HCT116 (cell line): ENCODE measurements around the gene FBXW8. TPM values are rescaled to one million over a fixed set of nuclear protein-coding genes. Genes with fewer than 3 reads are reported as not detected.

Experiments used
- ATAC-seq: fragments of 200-7000 bp; cut with Tn5 transposase; 2 replicates; pipeline ENCODE4 v1.9.1; 2020; ENCODE audit warnings: mild to moderate bottlenecking, moderate library complexity
- BruUV-seq: library from RNA; stranded (reverse); fragments of 400-500 nt; replicated peaks from 2 replicates; lab custom pipeline; 2021; lab: Mats Ljungman, UMichigan
- CTCF ChIA-PET: fragments of 300-600 bp; sonication (Branson Sonifier 250); formaldehyde crosslinking; loops from one replicate; lab custom pipeline; 2021; ENCODE audit warnings: antibody characterized with exemption; lab: Charles Lee
- POLR2A ChIA-PET: fragments of 300-600, 350-600 bp; sonication (Branson Sonifier 250); formaldehyde crosslinking; loops from one replicate; lab custom pipeline; 2021; ENCODE audit warnings: antibody characterized with exemption; lab: Charles Lee
- RAD21 ChIA-PET, 2 experiments: fragments of 300-600 bp; sonication (Branson Sonifier 250); formaldehyde crosslinking; loops; one replicate each; lab custom pipeline; 2023; ENCODE audit warnings: low total read pairs in 2 of 2; ENCODE audit not compliant: uncharacterized antibody in 2 of 2, unreplicated experiment in 2 of 2, low non-redundant PET in 1 of 2; lab: Charles Lee
- DNase-seq: peaks from one replicate; pipeline ENCODE4 v3.0.0-alpha.2; 2010; ENCODE audit warnings: low read depth, low spot score
- H2AFZ ChIP-seq: fragments of 200-600 bp; shearing (Covaris generic), sonication (generic); 2 replicates; pipeline ENCODE4 v1.6.1; 2017; ENCODE audit warnings: low read depth, mixed run types, mixed read lengths, antibody characterized with exemption, low read length; ENCODE audit not compliant: poor library complexity, severe bottlenecking
- H3K27ac ChIP-seq: 2 replicates; pipeline ENCODE4 v1.5.1; 2012; ENCODE audit warnings: low read depth, low read length
- H3K27me3 ChIP-seq: fragments of 200-600 bp; sonication (generic); 2 replicates; pipeline ENCODE4 v1.6.1; 2016; ENCODE audit warnings: mixed run types, low read length, mixed read lengths; ENCODE audit not compliant: insufficient read depth
- H3K36me3 ChIP-seq, 2 experiments: fragments of 200-500 bp in 1 of 2; fragments of 200-600 bp in 1 of 2; sonication (Bioruptor generic) in 1 of 2; sonication (generic) in 1 of 2; 2 replicates each; pipeline versions ENCODE4 v1.5.1 to v1.6.1; 2014 to 2016; ENCODE audit warnings: low read length in 2 of 2, inconsistent platforms in 1 of 2, mixed read lengths in 1 of 2, mixed run types in 1 of 2; ENCODE audit not compliant: insufficient read depth in 2 of 2, control insufficient read depth in 1 of 2
- H3K4me1 ChIP-seq, 2 experiments: fragments of 200-600 bp in 1 of 2; sonication (generic) in 1 of 2; 2 replicates each; pipeline versions ENCODE4 v1.5.1 to v1.6.1; 2012 to 2017; ENCODE audit warnings: low read length in 2 of 2, inconsistent platforms in 1 of 2, mild to moderate bottlenecking in 1 of 2, mixed read lengths in 1 of 2, mixed run types in 1 of 2, moderate library complexity in 1 of 2; ENCODE audit not compliant: insufficient read depth in 2 of 2, control insufficient read depth in 1 of 2
- H3K4me2 ChIP-seq: fragments of 200-600 bp; sonication (generic); 2 replicates; pipeline ENCODE4 v1.6.1; 2017; ENCODE audit warnings: mixed run types, low read length, mixed read lengths
- H3K4me3 ChIP-seq, 2 experiments: fragments of 200-600 bp in 1 of 2; sonication (generic) in 1 of 2; replicated peaks in 1 of 2; 2 replicates each; pipeline ENCODE4 v1.5.1; 2011 to 2016; ENCODE audit warnings: low read length in 2 of 2, control low read depth in 1 of 2, low read depth in 1 of 2, mild to moderate bottlenecking in 1 of 2, mixed read lengths in 1 of 2, mixed run types in 1 of 2
- H3K79me2 ChIP-seq: fragments of 200-600 bp; sonication (generic); 2 replicates; pipeline ENCODE4 v1.6.1; 2017; ENCODE audit warnings: mild to moderate bottlenecking, mixed run types, low read length, moderate library complexity, mixed read lengths; ENCODE audit not compliant: insufficient read depth
- H3K9ac ChIP-seq: fragments of 200-600 bp; sonication (generic); 2 replicates; pipeline ENCODE4 v1.6.1; 2016; ENCODE audit warnings: low read length, mixed read lengths
- H3K9me2 ChIP-seq: fragments of 200-600 bp; sonication (generic), shearing (Covaris generic); 2 replicates; pipeline ENCODE4 v1.6.1; 2017; ENCODE audit warnings: mixed run types, mild to moderate bottlenecking, moderate library complexity; ENCODE audit not compliant: insufficient read depth
- H3K9me3 ChIP-seq, 2 experiments: fragments of 200-500 bp in 1 of 2; fragments of 200-600 bp in 1 of 2; sonication (Bioruptor generic) in 1 of 2; sonication (generic) in 1 of 2; 2 replicates each; pipeline ENCODE4 v1.6.1; 2014 to 2017; ENCODE audit warnings: low read length in 2 of 2, mixed read lengths in 2 of 2, inconsistent platforms in 1 of 2, low read depth in 1 of 2, mild to moderate bottlenecking in 1 of 2, mixed run types in 1 of 2, moderate library complexity in 1 of 2; ENCODE audit not compliant: control insufficient read depth in 1 of 2, insufficient read depth in 1 of 2
- H4K20me1 ChIP-seq: fragments of 200-600 bp; sonication (generic), shearing (Covaris generic); 2 replicates; pipeline ENCODE4 v1.6.1; 2017; ENCODE audit warnings: mixed run types, mild to moderate bottlenecking, moderate library complexity; ENCODE audit not compliant: insufficient read depth
- CBX3 ChIP-seq: IDR thresholded peaks from 2 replicates; pipeline ENCODE4 v1.6.1; 2012; ENCODE audit warnings: low read depth
- CEBPB ChIP-seq: IDR thresholded peaks from 2 replicates; pipeline ENCODE4 v1.6.1; 2012; ENCODE audit warnings: low read depth
- EGR1 ChIP-seq: IDR thresholded peaks from 2 replicates; pipeline ENCODE4 v1.6.1; 2012; ENCODE audit warnings: low read depth
- ELF1 ChIP-seq: IDR thresholded peaks from 2 replicates; pipeline ENCODE4 v1.6.1; 2012; ENCODE audit warnings: low read depth, borderline replicate concordance
- EZH2phosphoT487 ChIP-seq: fragments of 200-600 bp; IDR thresholded peaks from 2 replicates; pipeline ENCODE4 v1.6.1; 2018; ENCODE audit warnings: antibody characterized with exemption, borderline replicate concordance
- JUND ChIP-seq: IDR thresholded peaks from 2 replicates; pipeline ENCODE4 v1.6.1; 2012
- POLR2A ChIP-seq: IDR thresholded peaks from 2 replicates; pipeline ENCODE4 v1.7.0; 2011; ENCODE audit warnings: borderline replicate concordance; ENCODE audit not compliant: insufficient read depth, insufficient read length; ENCODE audit errors: extremely low read depth
- RAD21 ChIP-seq: IDR thresholded peaks from 2 replicates; pipeline ENCODE4 v1.6.1; 2012; ENCODE audit warnings: low read depth, mild to moderate bottlenecking
- SP1 ChIP-seq: IDR thresholded peaks from 2 replicates; pipeline ENCODE4 v1.6.1; 2012; ENCODE audit warnings: low read depth
- YY1 ChIP-seq: IDR thresholded peaks from 2 replicates; pipeline ENCODE4 v1.6.1; 2011; ENCODE audit warnings: low read length, low read depth, moderate library complexity, mild to moderate bottlenecking; ENCODE audit not compliant: insufficient replicate concordance; ENCODE audit errors: extremely low read depth
- ZNF274 ChIP-seq: fragments of 200-500 bp; sonication (Bioruptor generic); IDR thresholded peaks from 2 replicates; pipeline ENCODE4 v1.6.1; 2014; ENCODE audit warnings: mild to moderate bottlenecking, low read depth, low read length, inconsistent platforms
- intact Hi-C: fragments of 100-400 bp; cut with micrococcal nuclease; formaldehyde crosslinking; loops from 2 replicates; pipeline ENCODE4 v1.10.0; 2022
- total RNA-seq: library from RNA; stranded (reverse); gene quantifications from one replicate; pipeline ENCODE4 v1.2.1, GENCODE V29; 2021; ENCODE audit not compliant: unreplicated experiment
- TF ChIP-seq, protein P1 (sequence below): IDR thresholded peaks from 2 replicates; pipeline ENCODE4 v1.6.1; 2012; ENCODE audit warnings: low read depth
- TF ChIP-seq, protein P2 (sequence below): IDR thresholded peaks from 2 replicates; pipeline ENCODE4 v1.6.1; 2011; ENCODE audit warnings: mild to moderate bottlenecking, low read length, moderate library complexity; ENCODE audit not compliant: insufficient replicate concordance; ENCODE audit errors: extremely low read depth

The FBXW8 gene
- total RNA-seq, 1 experiment from 2014 or later, result 14.6 TPM

DNA sequence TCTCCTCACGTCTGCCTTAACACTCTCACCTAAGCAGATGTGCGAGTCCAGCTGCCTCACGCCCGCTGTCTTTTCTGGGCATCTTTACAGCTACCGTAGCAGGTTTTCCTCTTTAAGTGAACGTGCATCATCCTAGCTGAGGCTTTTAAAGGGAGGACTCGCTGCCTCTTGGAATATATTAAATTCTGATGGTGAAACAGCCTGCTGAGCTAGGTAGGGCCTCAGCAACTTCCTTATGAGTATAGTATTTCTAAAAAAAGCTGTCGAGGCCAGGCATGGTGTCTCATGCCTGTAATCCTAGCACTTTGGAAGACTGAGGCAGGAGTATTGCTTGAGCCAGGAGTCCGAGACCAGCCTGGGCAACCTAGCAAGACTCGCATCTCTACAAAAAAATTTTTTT, 156.3 kb downstream of the FBXW8 start:
- no peaks in the 10 kb centered on the region for H3K27me3 ChIP-seq
- BruUV-seq, result no TSS peak
- intact Hi-C loops, result no loop called here
- no peak for ATAC-seq
- H3K9me2 ChIP-seq, result no peaks in the 10 kb centered on the region
- CTCF ChIA-PET, result no interaction called here
- H3K4me2 ChIP-seq, result no peak overlapping the region
- no peak overlapping the region for H3K9ac ChIP-seq
- RAD21 ChIA-PET, result no interaction called here
- no peaks in the 10 kb centered on the region for H3K4me1 ChIP-seq
- TF ChIP-seq EZH2phosphoT487 (no peak), SP1 (no peak), YY1 (no peak), RAD21 (no peak), CBX3 (no peak), JUND (no peak), ELF1 (no peak), ZNF274 (no peak), POLR2A (no peak), EGR1 (no peak), CEBPB (no peak)
- TF ChIP-seq, protein P1, sequence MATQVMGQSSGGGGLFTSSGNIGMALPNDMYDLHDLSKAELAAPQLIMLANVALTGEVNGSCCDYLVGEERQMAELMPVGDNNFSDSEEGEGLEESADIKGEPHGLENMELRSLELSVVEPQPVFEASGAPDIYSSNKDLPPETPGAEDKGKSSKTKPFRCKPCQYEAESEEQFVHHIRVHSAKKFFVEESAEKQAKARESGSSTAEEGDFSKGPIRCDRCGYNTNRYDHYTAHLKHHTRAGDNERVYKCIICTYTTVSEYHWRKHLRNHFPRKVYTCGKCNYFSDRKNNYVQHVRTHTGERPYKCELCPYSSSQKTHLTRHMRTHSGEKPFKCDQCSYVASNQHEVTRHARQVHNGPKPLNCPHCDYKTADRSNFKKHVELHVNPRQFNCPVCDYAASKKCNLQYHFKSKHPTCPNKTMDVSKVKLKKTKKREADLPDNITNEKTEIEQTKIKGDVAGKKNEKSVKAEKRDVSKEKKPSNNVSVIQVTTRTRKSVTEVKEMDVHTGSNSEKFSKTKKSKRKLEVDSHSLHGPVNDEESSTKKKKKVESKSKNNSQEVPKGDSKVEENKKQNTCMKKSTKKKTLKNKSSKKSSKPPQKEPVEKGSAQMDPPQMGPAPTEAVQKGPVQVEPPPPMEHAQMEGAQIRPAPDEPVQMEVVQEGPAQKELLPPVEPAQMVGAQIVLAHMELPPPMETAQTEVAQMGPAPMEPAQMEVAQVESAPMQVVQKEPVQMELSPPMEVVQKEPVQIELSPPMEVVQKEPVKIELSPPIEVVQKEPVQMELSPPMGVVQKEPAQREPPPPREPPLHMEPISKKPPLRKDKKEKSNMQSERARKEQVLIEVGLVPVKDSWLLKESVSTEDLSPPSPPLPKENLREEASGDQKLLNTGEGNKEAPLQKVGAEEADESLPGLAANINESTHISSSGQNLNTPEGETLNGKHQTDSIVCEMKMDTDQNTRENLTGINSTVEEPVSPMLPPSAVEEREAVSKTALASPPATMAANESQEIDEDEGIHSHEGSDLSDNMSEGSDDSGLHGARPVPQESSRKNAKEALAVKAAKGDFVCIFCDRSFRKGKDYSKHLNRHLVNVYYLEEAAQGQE, result no peak
- TF ChIP-seq, protein P2, sequence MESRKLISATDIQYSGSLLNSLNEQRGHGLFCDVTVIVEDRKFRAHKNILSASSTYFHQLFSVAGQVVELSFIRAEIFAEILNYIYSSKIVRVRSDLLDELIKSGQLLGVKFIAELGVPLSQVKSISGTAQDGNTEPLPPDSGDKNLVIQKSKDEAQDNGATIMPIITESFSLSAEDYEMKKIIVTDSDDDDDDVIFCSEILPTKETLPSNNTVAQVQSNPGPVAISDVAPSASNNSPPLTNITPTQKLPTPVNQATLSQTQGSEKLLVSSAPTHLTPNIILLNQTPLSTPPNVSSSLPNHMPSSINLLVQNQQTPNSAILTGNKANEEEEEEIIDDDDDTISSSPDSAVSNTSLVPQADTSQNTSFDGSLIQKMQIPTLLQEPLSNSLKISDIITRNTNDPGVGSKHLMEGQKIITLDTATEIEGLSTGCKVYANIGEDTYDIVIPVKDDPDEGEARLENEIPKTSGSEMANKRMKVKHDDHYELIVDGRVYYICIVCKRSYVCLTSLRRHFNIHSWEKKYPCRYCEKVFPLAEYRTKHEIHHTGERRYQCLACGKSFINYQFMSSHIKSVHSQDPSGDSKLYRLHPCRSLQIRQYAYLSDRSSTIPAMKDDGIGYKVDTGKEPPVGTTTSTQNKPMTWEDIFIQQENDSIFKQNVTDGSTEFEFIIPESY, result no peak
- POLR2A ChIA-PET, result no interaction called here
- no peak for DNase-seq
- H2AFZ ChIP-seq, result no peak overlapping the region
- H3K4me3 ChIP-seq, result no peak overlapping the region
- H4K20me1 ChIP-seq, result no peaks in the 10 kb centered on the region
- H3K27ac ChIP-seq, result no peak overlapping the region
- H3K79me2 ChIP-seq, result no peaks in the 10 kb centered on the region
- no peaks in the 10 kb centered on the region for H3K36me3 ChIP-seq
- no peaks in the 10 kb centered on the region for H3K9me3 ChIP-seq
